Measurements from ENCODE around the gene ARL10.
"Not testable (repeated sequence)": the region's sequence is repeated elsewhere in the genome, so short reads cannot be mapped to it uniquely, and the experiment has no call there.

The ARL10 gene

GRCh38 chr5:176389135-176390123 lies 24.1 kb downstream of the ARL10 start:
- no peak for DNase-seq

GRCh38 chr5:176391479-176391878 lies 26.2 kb downstream of the ARL10 start:
- no peak for DNase-seq

- DNase-seq: no peak
Measured at GRCh38 chr5:176391999-176392398, 26.7 kb downstream of the ARL10 start.

- DNase-seq: no peak
Measured at GRCh38 chr5:176392526-176392925, 27.2 kb downstream of the ARL10 start.

GRCh38 chr5:176394096-176394495 lies 28.8 kb downstream of the ARL10 start:
- no peak for DNase-seq

- DNase-seq: no peak
Measured at GRCh38 chr5:176394881-176395675, 29.8 kb downstream of the ARL10 start.

- DNase-seq: no peak
Measured at GRCh38 chr5:176396330-176396729, 31.0 kb downstream of the ARL10 start.

GRCh38 chr5:176397736-176398420 lies 32.6 kb downstream of the ARL10 start:
- DNase-seq: no peak

GRCh38 chr5:176400382-176401156 lies 35.3 kb downstream of the ARL10 start:
- no peak for DNase-seq

GRCh38 chr5:176401281-176402205 lies 36.3 kb downstream of the ARL10 start:
- no peak for DNase-seq

- DNase-seq: no peak
Measured at GRCh38 chr5:176405656-176406435, 40.6 kb downstream of the ARL10 start.

GRCh38 chr5:176406436-176407052 lies 41.3 kb downstream of the ARL10 start:
- DNase-seq: no peak

GRCh38 chr5:176407456-176408251 lies 42.4 kb downstream of the ARL10 start:
- no peak for DNase-seq

- not testable (repeated sequence) for DNase-seq
Measured at GRCh38 chr5:176408252-176408573, 42.9 kb downstream of the ARL10 start.

GRCh38 chr5:176408590-176408989 lies 43.3 kb downstream of the ARL10 start:
- DNase-seq: no peak

- no peak for DNase-seq
Measured at GRCh38 chr5:176409765-176410164, 44.5 kb downstream of the ARL10 start.

- no peak for DNase-seq
Measured at GRCh38 chr5:176410486-176411180, 45.3 kb downstream of the ARL10 start.

- no peak for DNase-seq
Measured at GRCh38 chr5:176412517-176413254, 47.4 kb downstream of the ARL10 start.

All from effector CD8-positive, alpha-beta T cell (primary cell).